Liver (tissue), 3 donors: ENCODE measurements around the gene PPA2.

Experiments used
- ATF3 ChIP-seq: IDR thresholded peaks from 2 replicates; pipeline ENCODE4 v1.6.1; 2016; ENCODE audit warnings: antibody characterized with exemption
- CTCF ChIP-seq: fragments of 150-350 bp; IDR thresholded peaks from 2 replicates; pipeline ENCODE4 v1.5.1; 2017; ENCODE audit warnings: improper control_type of control experiment, low read depth, low read length; ENCODE audit not compliant: missing input control
- FOXA1 ChIP-seq: IDR thresholded peaks from 2 replicates; pipeline ENCODE4 v1.6.1; 2016; ENCODE audit warnings: antibody characterized with exemption
- JUND ChIP-seq, 2 donors: IDR thresholded peaks; 2 replicates each; pipeline ENCODE4 v1.6.1; 2016; ENCODE audit warnings: antibody characterized with exemption in 2 of 2
- MAX ChIP-seq: IDR thresholded peaks from 2 replicates; pipeline ENCODE4 v1.6.1; 2016; ENCODE audit warnings: antibody characterized with exemption
- NR2F2 ChIP-seq: IDR thresholded peaks from 2 replicates; pipeline ENCODE4 v1.6.1; 2016; ENCODE audit warnings: antibody characterized with exemption
- RAD21 ChIP-seq, 2 donors: IDR thresholded peaks; 2 replicates each; pipeline ENCODE4 v1.6.1; 2016; ENCODE audit warnings: antibody characterized with exemption in 2 of 2, mild to moderate bottlenecking in 2 of 2
- REST ChIP-seq: IDR thresholded peaks from 2 replicates; pipeline ENCODE4 v1.6.1; 2016; ENCODE audit warnings: antibody characterized with exemption, mild to moderate bottlenecking
- SP1 ChIP-seq: IDR thresholded peaks from 2 replicates; pipeline ENCODE4 v1.6.1; 2018; ENCODE audit warnings: antibody characterized with exemption, mild to moderate bottlenecking
- TAF1 ChIP-seq: conservative IDR thresholded peaks from 2 replicates; pipeline ENCODE4 v1.6.1; 2016; ENCODE audit warnings: antibody characterized with exemption, mild to moderate bottlenecking
- YY1 ChIP-seq: IDR thresholded peaks from 2 replicates; pipeline ENCODE4 v1.6.1; 2016; ENCODE audit warnings: antibody characterized with exemption, mild to moderate bottlenecking
- ZBTB33 ChIP-seq: IDR thresholded peaks from 2 replicates; pipeline ENCODE4 v1.6.1; 2016; ENCODE audit warnings: antibody characterized with exemption
- donor health status: healthy.
- donor health status: healthy.

- TF ChIP-seq ZBTB33 (no peak), REST (no peak), JUND (IDR thresholded peaks at IDR 0.05) (no peak), CTCF (no peak), TAF1 (no peak), YY1 (no peak), RAD21 (IDR thresholded peaks at IDR 0.05) (no peak), ATF3 (no peak), MAX (no peak), SP1 (no peak), NR2F2 (no peak), FOXA1 (no peak)
Measured at GRCh38 chr4:105455998-105456397, 17.9 kb downstream of the PPA2 start.
